BJ (cell line): ENCODE results near the gene SLC25A34. TPM values are rescaled to one million over a fixed set of nuclear protein-coding genes. Genes with fewer than 3 reads are reported as not detected.

Experiments used
- CTCF ChIA-PET: fragments of 350-600 bp; formaldehyde crosslinking; extraction: SDS; loops from one replicate; lab custom pipeline; 2021; ENCODE audit warnings: antibody characterized with exemption, inconsistent platforms; lab: Yijun Ruan, JAX
- POLR2A ChIA-PET: fragments of 300-600 bp; sonication (Branson Sonifier 250); formaldehyde crosslinking; extraction: SDS; loops from one replicate; lab custom pipeline; 2021; ENCODE audit warnings: antibody characterized with exemption; lab: Charles Lee
- DNase-seq: peaks from one replicate; pipeline ENCODE4 v3.0.0-alpha.2; 2011; ENCODE audit warnings: low read depth
- H3K27me3 ChIP-seq: 2 replicates; pipeline ENCODE4 v1.6.0; 2011; ENCODE audit warnings: low read length; ENCODE audit not compliant: control insufficient read depth, insufficient read depth
- H3K36me3 ChIP-seq: 2 replicates; pipeline ENCODE4 v1.5.1; 2011; ENCODE audit warnings: low read length; ENCODE audit not compliant: control insufficient read depth, insufficient read depth
- H3K4me3 ChIP-seq: 2 replicates; pipeline ENCODE4 v1.5.1; 2011; ENCODE audit warnings: low read depth, mild to moderate bottlenecking, control low read depth, low read length
- polyA plus RNA-seq: library from polyadenylated mRNA; depleted of rRNA; stranded (reverse); fragments of >200 nt; gene quantifications from 2 replicates; pipeline ENCODE4 v1.2.3, GENCODE V29; 2011
- TF ChIP-seq, protein P1 (sequence below): IDR thresholded peaks from 2 replicates; pipeline ENCODE4 v1.5.1; 2011; ENCODE audit warnings: low read depth, mild to moderate bottlenecking, control low read depth, inconsistent platforms, low read length, moderate library complexity; ENCODE audit not compliant: insufficient read depth

Gene SLC25A34
- polyA plus RNA-seq, 1 experiment: 0.70 TPM

DNA sequence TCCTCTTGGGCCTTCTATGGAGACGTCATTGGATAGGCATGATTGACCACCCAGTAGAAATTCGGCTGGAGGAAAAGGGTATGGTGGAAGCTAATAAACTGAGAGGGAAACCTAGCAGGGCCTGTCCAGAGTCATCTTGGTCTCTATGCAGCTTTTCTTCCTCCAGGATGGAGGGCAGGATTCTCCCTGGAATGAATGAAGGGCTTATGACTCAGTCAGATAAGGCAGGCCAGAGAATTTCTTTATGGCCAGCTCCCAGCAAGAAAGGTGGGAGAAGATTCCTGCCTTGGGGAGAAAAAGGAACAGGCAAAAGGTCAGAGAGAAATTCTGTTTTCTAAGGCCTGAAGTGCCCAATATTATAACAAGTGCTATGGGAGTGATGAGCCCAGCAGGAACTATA is 39.6 kb downstream of the SLC25A34 start:
- ChIA-PET POLR2A (no interaction called here), CTCF (interaction anchor here (0.6 to 1.8 kb wide), 2 partner anchors 16 to 39 kb away, joined by 3 to 5 read pairs; partner anchors contain the start of gene SLC25A34)
- H3K4me3 ChIP-seq: no peak overlapping the region
- TF ChIP-seq, protein P1, sequence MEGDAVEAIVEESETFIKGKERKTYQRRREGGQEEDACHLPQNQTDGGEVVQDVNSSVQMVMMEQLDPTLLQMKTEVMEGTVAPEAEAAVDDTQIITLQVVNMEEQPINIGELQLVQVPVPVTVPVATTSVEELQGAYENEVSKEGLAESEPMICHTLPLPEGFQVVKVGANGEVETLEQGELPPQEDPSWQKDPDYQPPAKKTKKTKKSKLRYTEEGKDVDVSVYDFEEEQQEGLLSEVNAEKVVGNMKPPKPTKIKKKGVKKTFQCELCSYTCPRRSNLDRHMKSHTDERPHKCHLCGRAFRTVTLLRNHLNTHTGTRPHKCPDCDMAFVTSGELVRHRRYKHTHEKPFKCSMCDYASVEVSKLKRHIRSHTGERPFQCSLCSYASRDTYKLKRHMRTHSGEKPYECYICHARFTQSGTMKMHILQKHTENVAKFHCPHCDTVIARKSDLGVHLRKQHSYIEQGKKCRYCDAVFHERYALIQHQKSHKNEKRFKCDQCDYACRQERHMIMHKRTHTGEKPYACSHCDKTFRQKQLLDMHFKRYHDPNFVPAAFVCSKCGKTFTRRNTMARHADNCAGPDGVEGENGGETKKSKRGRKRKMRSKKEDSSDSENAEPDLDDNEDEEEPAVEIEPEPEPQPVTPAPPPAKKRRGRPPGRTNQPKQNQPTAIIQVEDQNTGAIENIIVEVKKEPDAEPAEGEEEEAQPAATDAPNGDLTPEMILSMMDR: no peak
- H3K36me3 ChIP-seq: peaks cover 47% of the 10 kb centered on the region
- DNase-seq: no peak
- H3K27me3 ChIP-seq: no peaks in the 10 kb centered on the region

DNA sequence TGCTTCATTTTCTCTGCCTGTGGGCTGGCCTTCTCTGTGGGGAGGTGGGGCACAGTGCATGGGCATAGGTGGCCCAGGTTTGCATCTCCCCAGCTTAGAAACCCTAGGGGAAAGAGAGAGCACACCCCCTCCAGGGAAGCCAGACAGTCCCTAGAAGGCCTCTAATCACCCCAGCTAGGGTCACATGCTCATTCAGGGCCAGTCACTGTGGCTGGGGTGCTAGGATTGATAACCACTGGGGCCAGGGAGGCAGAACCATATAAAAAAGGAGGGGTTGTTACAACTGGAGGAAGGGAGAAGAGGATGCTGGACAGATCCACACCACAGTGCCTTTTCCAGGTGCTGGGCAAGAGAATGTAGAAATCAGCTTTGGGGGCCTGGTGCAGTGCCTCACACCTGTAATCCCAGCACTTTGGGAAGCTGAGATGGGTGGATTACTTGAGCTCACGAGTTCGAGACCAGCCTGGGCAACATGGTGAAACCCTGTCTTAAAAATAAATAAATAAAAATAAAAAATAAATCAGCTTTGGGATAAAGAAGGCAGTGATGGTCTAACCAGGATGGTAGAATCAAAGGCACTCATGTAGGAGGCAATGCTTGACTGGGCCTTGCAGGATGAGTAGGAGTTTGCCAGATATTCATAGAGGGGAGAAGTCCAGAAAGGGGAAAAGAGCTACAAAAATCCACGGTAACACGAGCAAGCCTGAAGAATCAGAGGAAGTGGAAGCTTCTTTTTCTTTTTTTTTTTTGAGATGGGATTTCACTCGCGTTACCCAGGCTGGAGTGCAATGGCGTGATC is 42.0 kb downstream of the SLC25A34 start:
- no peak overlapping the region for H3K4me3 ChIP-seq
- CTCF ChIA-PET: interaction anchor here (1.2 to 1.7 kb wide), 2 partner anchors 13 to 14 kb away, joined by 3 to 6 read pairs; no protein-coding TSS in a partner anchor
- POLR2A ChIA-PET: interaction anchor here (0.6 kb wide), 1 partner anchor 18 kb away, joined by 3 read pairs; no protein-coding TSS in a partner anchor
- no peak for DNase-seq
- peaks cover 43% of the 10 kb centered on the region for H3K36me3 ChIP-seq
- H3K27me3 ChIP-seq: no peaks in the 10 kb centered on the region
- TF ChIP-seq, protein P1: no peak

DNA sequence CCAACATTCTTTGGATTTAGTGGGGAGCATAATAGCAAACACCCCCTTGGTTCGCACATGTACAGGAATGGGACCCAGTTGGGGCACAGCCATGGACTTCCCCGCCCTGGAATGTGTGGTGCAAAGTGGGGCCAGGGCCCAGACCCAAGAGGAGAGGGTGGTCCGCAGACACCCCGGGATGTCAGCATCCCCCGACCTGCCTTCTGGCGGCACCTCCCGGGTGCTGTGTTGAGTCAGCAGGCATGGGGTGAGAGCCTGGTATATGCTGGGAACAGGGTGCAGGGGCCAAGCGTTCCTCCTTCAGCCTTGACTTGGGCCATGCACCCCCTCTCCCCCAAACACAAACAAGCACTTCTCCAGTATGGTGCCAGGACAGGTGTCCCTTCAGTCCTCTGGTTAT is 49.6 kb downstream of the SLC25A34 start:
- peaks cover 26% of the 10 kb centered on the region for H3K36me3 ChIP-seq
- TF ChIP-seq, protein P1: no peak
- no peak for DNase-seq
- ChIA-PET CTCF (no interaction called here), POLR2A (no interaction called here)
- no peak overlapping the region for H3K4me3 ChIP-seq
- H3K27me3 ChIP-seq: no peaks in the 10 kb centered on the region

DNA sequence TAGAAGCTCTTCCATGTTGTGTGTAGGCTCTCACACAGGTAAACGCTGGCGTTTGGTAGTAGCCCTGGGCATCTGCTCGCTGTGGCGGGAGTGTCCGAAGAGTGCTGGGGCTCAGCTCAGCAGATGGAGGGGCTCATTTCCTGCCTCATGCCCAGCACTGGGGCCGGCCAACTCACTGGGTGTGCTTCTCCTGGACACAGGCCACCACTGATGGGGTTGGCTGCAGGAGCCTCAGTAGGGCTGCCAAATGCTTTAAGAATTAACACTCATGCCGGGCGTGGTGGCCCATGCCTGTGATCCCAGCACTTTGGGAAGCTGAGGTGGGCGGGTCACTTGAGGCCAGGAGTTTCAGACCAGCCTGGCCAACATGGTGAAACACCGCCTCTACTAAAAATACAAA is 50.5 kb downstream of the SLC25A34 start:
- no peak for DNase-seq
- TF ChIP-seq, protein P1: no peak
- CTCF ChIA-PET: interaction anchor here (0.6 kb wide), 1 partner anchor 1089 kb away, joined by 3 read pairs; no protein-coding TSS in a partner anchor

DNA sequence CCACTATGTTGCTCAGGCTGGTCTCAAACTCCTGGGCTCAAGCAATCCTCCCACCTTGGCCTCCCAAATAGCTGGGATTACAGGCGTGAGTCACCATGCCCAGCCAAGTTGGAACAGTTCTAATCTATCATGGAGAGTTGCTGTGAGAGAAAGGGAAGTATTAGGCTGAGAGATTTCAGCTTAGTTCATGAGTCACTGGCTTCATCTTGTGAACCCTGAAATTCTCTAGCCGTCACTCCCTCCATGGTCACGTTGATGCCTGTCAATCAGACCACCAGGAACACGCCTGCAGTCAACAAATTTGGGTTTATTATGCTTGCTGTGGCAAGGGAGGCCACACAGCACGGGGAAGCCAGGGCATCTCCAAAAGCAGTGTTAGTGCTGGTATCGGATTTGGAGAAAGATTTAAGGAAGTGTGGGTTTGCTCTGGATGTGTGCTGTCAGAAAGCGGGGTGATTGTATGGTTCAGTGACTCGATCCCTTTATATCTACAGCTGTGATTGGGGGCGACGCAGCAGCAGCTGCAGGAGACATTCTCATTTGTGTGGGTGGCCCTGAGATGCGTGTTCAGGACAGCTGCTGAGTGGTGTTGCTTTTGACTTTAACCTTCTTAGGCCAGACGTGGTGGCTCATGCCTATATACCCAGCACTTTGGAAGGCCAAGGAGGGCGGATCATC is 52.7 kb downstream of the SLC25A34 start:
- TF ChIP-seq, protein P1: no peak
- Histone ChIP-seq H3K27me3 (no peaks in the 10 kb centered on the region), H3K36me3 (peaks cover 15% of the 10 kb centered on the region), H3K4me3 (no peak overlapping the region)
- CTCF ChIA-PET: interaction anchor here (0.7 to 1.1 kb wide), 4 partner anchors 10 to 209 kb away, joined by 3 to 5 read pairs (median 3); no protein-coding TSS in a partner anchor
- POLR2A ChIA-PET: no interaction called here
- no peak for DNase-seq

More for the DNA sequence above, 50.5 kb downstream of the SLC25A34 start:
- peaks cover 22% of the 10 kb centered on the region for H3K36me3 ChIP-seq
- no peaks in the 10 kb centered on the region for H3K27me3 ChIP-seq
- no peak overlapping the region for H3K4me3 ChIP-seq
- POLR2A ChIA-PET: no interaction called here
